Upper lobe of right lung (tissue), 1 donor: ENCODE measurements around the gene CYB561D2. TPM values are rescaled to one million over a fixed set of nuclear protein-coding genes. Genes with fewer than 3 reads are reported as not detected.

Experiments used
- ATAC-seq: fragments of 200-7000 bp; cut with Tn5 transposase; one replicate; pipeline ENCODE4 v1.9.1; 2020; ENCODE audit warnings: mild to moderate bottlenecking, moderate library complexity
- DNase-seq: peaks from one replicate; pipeline ENCODE4 v3.0.0-alpha.2; 2020
- H3K27ac ChIP-seq: fragments of 200-600 bp; one replicate; pipeline ENCODE4 v1.8.0; 2022
- H3K27me3 ChIP-seq: fragments of 200-600 bp; one replicate; pipeline ENCODE4 v1.8.0; 2022; ENCODE audit warnings: mild to moderate bottlenecking
- H3K36me3 ChIP-seq: fragments of 200-600 bp; one replicate; pipeline ENCODE4 v1.8.0; 2022
- H3K4me1 ChIP-seq: fragments of 200-600 bp; one replicate; pipeline ENCODE4 v1.8.0; 2022
- H3K4me3 ChIP-seq: fragments of 200-600 bp; one replicate; pipeline ENCODE4 v1.8.0; 2022; ENCODE audit warnings: mild to moderate bottlenecking
- H3K9me3 ChIP-seq: fragments of 200-600 bp; one replicate; pipeline ENCODE4 v1.8.0; 2022
- CTCF ChIP-seq: fragments of 200-600 bp; IDR thresholded peaks from one replicate; pipeline ENCODE4 v1.8.0; 2022; ENCODE audit warnings: antibody characterized with exemption
- intact Hi-C: fragments of 100-400 bp; cut with DNase I; formaldehyde crosslinking; loops from one replicate; pipeline ENCODE4 v1.11.0; 2022
- total RNA-seq: library from RNA; stranded (reverse); fragmentation: NEBNext Ultra II Directional; extraction: Animal tissue kit (Norgen Biotek cat#: 25700); gene quantifications from one replicate; pipeline ENCODE4 v1.2.1, GENCODE V29; 2021
- donor health status: DM: no; HTN: yes; CAD: no; lungs with severe emphysema.

Gene CYB561D2
- total RNA-seq, 1 donor from 2014 or later, result 23.9 TPM

- DNase-seq (no peak), ATAC-seq (no peak)
- Histone ChIP-seq H3K27ac (no peak overlapping the region), H3K27me3 (no peaks in the 10 kb centered on the region), H3K9me3 (no peaks in the 10 kb centered on the region), H3K4me1 (peaks cover 15% of the 10 kb centered on the region), H3K36me3 (no peaks in the 10 kb centered on the region), H3K4me3 (no peak overlapping the region)
- TF ChIP-seq CTCF, result no peak
- intact Hi-C loops, result no loop called here
Observed at GRCh38 chr3:50393061-50393460, 42.4 kb downstream of the CYB561D2 start.

- Histone ChIP-seq H3K27ac (no peak overlapping the region), H3K4me1 (peaks cover 15% of the 10 kb centered on the region), H3K4me3 (no peak overlapping the region), H3K9me3 (no peaks in the 10 kb centered on the region), H3K36me3 (no peaks in the 10 kb centered on the region), H3K27me3 (no peaks in the 10 kb centered on the region)
- no peak for TF ChIP-seq CTCF
- intact Hi-C loops, result no loop called here
- ATAC-seq (peak; percentile 50), DNase-seq (no peak)
Observed at GRCh38 chr3:50395070-50395860, 44.6 kb downstream of the CYB561D2 start.

- Histone ChIP-seq H3K4me3 (no peak overlapping the region), H3K4me1 (peaks cover 7% of the 10 kb centered on the region), H3K27ac (no peak overlapping the region), H3K36me3 (no peaks in the 10 kb centered on the region), H3K27me3 (no peaks in the 10 kb centered on the region), H3K9me3 (no peaks in the 10 kb centered on the region)
- intact Hi-C loops, result no loop called here
- TF ChIP-seq CTCF, result no peak
- ATAC-seq (no peak), DNase-seq (no peak)
Observed at GRCh38 chr3:50396502-50396901, 45.8 kb downstream of the CYB561D2 start.

- Histone ChIP-seq H3K4me3 (no peak overlapping the region), H3K9me3 (no peaks in the 10 kb centered on the region), H3K4me1 (no peaks in the 10 kb centered on the region), H3K36me3 (no peaks in the 10 kb centered on the region), H3K27ac (no peak overlapping the region), H3K27me3 (no peaks in the 10 kb centered on the region)
- peak; percentile 12 for ATAC-seq
- no peak for TF ChIP-seq CTCF
- intact Hi-C loops, result no loop called here
- no peak for DNase-seq
Observed at GRCh38 chr3:50401978-50402595, 51.4 kb downstream of the CYB561D2 start.

Other genes with a start within 250 kb of the CYB561D2 start
- gene SEMA3F, start 195.5 kb upstream of the CYB561D2 start, total RNA-seq, result 65.6 TPM
- gene GNAT1, start 159.3 kb upstream of the CYB561D2 start, total RNA-seq, result not detected
- gene SLC38A3, start 145.6 kb upstream of the CYB561D2 start, total RNA-seq, result not detected
- 321 TPM for gene GNAI2, start 114.7 kb upstream of the CYB561D2 start, total RNA-seq
- 120 TPM for gene SEMA3B, start 81.7 kb upstream of the CYB561D2 start, total RNA-seq
- not detected for gene LSMEM2, start 71.8 kb upstream of the CYB561D2 start, total RNA-seq
- gene IFRD2, start 58.4 kb upstream of the CYB561D2 start, total RNA-seq, result 77.0 TPM
- gene HYAL3, start 51.5 kb upstream of the CYB561D2 start, total RNA-seq, result 2.8 TPM
- 12.5 TPM for gene NAA80, start 51.5 kb upstream of the CYB561D2 start, total RNA-seq
- gene HYAL1, start 47.3 kb upstream of the CYB561D2 start, total RNA-seq, result 78.8 TPM
- gene HYAL2, start 28.1 kb upstream of the CYB561D2 start, total RNA-seq, result 303 TPM
- 29.2 TPM for gene TUSC2, start 22.6 kb upstream of the CYB561D2 start, total RNA-seq
- gene RASSF1, start 10.0 kb upstream of the CYB561D2 start, total RNA-seq, result 39.1 TPM
- 2.8 TPM for gene ZMYND10, start 5.1 kb upstream of the CYB561D2 start, total RNA-seq
- 21.6 TPM for gene NPRL2, start 87 bp upstream of the CYB561D2 start, total RNA-seq
- gene TMEM115, start 8.7 kb downstream of the CYB561D2 start, total RNA-seq, result 40.1 TPM
- 119 TPM for gene CACNA2D2, start 152.8 kb downstream of the CYB561D2 start, total RNA-seq
- gene C3orf18, start 216.9 kb downstream of the CYB561D2 start, total RNA-seq, result 6.9 TPM
- gene HEMK1, start 218.7 kb downstream of the CYB561D2 start, total RNA-seq, result 28.3 TPM